T-helper 1 cell treated with Interleukin-12 subunit alpha and Interleukin-12 subunit beta and Interleukin-4 antibody, amounts not matched to agents 30 μg/mL and 1 μg/mL, for 36 hours (primary cell): ENCODE measurements around the gene UTP14A.
"Not testable (repeated sequence)": the region's sequence is repeated elsewhere in the genome, so short reads cannot be mapped to it uniquely, and the experiment has no call there.

Experiments used
- H3K27ac Mint-ChIP-seq: one replicate; pipeline ENCODE4 v1.8.0; 2021; ENCODE audit warnings: mild to moderate bottlenecking, mixed read lengths
- H3K27me3 Mint-ChIP-seq: one replicate; pipeline ENCODE4 v1.8.0; 2021; ENCODE audit warnings: low read depth, mixed read lengths
- H3K36me3 Mint-ChIP-seq: one replicate; pipeline ENCODE4 v1.8.0; 2021; ENCODE audit warnings: low read depth, mixed read lengths
- H3K4me1 Mint-ChIP-seq: one replicate; pipeline ENCODE4 v1.8.0; 2021; ENCODE audit warnings: low read depth, mixed read lengths
- H3K4me3 Mint-ChIP-seq: one replicate; pipeline ENCODE4 v1.8.0; 2021; ENCODE audit warnings: mild to moderate bottlenecking, moderate library complexity, mixed read lengths
- H3K9me3 Mint-ChIP-seq: one replicate; pipeline ENCODE4 v1.8.0; 2021; ENCODE audit warnings: mixed read lengths

The UTP14A gene

GRCh38 chrX:129905787-129906580 lies at the start of gene UTP14A:
Gene UTP14A, plus strand, starts transcription at chrX:129906164. Its CDS starts 47 bp downstream, at chrX:129906211.
- peaks cover 11% of the 10 kb centered on the region for H3K36me3 Mint-ChIP-seq
- peak within 1 kb of the TSS; percentile 98 for H3K4me3 Mint-ChIP-seq
- H3K27ac Mint-ChIP-seq: peak within 1 kb of the TSS; percentile 94
- H3K27me3 Mint-ChIP-seq: no peaks in the 10 kb centered on the region
- no peaks in the 10 kb centered on the region for H3K9me3 Mint-ChIP-seq
- H3K4me1 Mint-ChIP-seq: peaks cover 11% of the 10 kb centered on the region

GRCh38 chrX:129859134-129859533 lies 46.8 kb upstream of the UTP14A start:
- not testable (repeated sequence) for H3K27ac Mint-ChIP-seq, H3K4me1 Mint-ChIP-seq, H3K36me3 Mint-ChIP-seq, H3K9me3 Mint-ChIP-seq, H3K4me3 Mint-ChIP-seq
- peaks cover 20% of the 10 kb centered on the region for H3K27me3 Mint-ChIP-seq

GRCh38 chrX:129866321-129866720 lies 39.6 kb upstream of the UTP14A start:
- not testable (repeated sequence) for H3K9me3 Mint-ChIP-seq, H3K4me3 Mint-ChIP-seq, H3K36me3 Mint-ChIP-seq, H3K27me3 Mint-ChIP-seq, H3K4me1 Mint-ChIP-seq, H3K27ac Mint-ChIP-seq

GRCh38 chrX:129872524-129872923 lies 33.4 kb upstream of the UTP14A start:
- Mint-ChIP-seq H3K4me3 (no peak overlapping the region), H3K36me3 (no peaks in the 10 kb centered on the region), H3K9me3 (no peaks in the 10 kb centered on the region), H3K27ac (no peak overlapping the region), H3K4me1 (no peaks in the 10 kb centered on the region), H3K27me3 (no peaks in the 10 kb centered on the region)

GRCh38 chrX:129875669-129876068 lies 30.3 kb upstream of the UTP14A start:
- Mint-ChIP-seq H3K27ac (no peak overlapping the region), H3K36me3 (no peaks in the 10 kb centered on the region), H3K9me3 (no peaks in the 10 kb centered on the region), H3K4me3 (no peak overlapping the region), H3K4me1 (no peaks in the 10 kb centered on the region), H3K27me3 (no peaks in the 10 kb centered on the region)

GRCh38 chrX:129876771-129877305 lies 29.1 kb upstream of the UTP14A start:
- no peaks in the 10 kb centered on the region for H3K27me3 Mint-ChIP-seq
- H3K4me3 Mint-ChIP-seq: no peak overlapping the region
- no peaks in the 10 kb centered on the region for H3K9me3 Mint-ChIP-seq
- no peak overlapping the region for H3K27ac Mint-ChIP-seq
- no peaks in the 10 kb centered on the region for H3K36me3 Mint-ChIP-seq
- H3K4me1 Mint-ChIP-seq: no peaks in the 10 kb centered on the region

GRCh38 chrX:129877401-129877800 lies 28.6 kb upstream of the UTP14A start:
- Mint-ChIP-seq H3K36me3 (no peaks in the 10 kb centered on the region), H3K4me1 (no peaks in the 10 kb centered on the region), H3K27me3 (no peaks in the 10 kb centered on the region), H3K4me3 (no peak overlapping the region), H3K9me3 (no peaks in the 10 kb centered on the region), H3K27ac (no peak overlapping the region)

GRCh38 chrX:129900054-129900453 lies 5.9 kb upstream of the UTP14A start:
- no peak overlapping the region for H3K27ac Mint-ChIP-seq
- H3K27me3 Mint-ChIP-seq: no peaks in the 10 kb centered on the region
- H3K36me3 Mint-ChIP-seq: no peaks in the 10 kb centered on the region
- H3K4me1 Mint-ChIP-seq: no peaks in the 10 kb centered on the region
- no peak overlapping the region for H3K4me3 Mint-ChIP-seq
- no peaks in the 10 kb centered on the region for H3K9me3 Mint-ChIP-seq

GRCh38 chrX:129908636-129909035 lies 2.7 kb downstream of the UTP14A start:
- H3K4me3 Mint-ChIP-seq: peak overlapping the region; percentile 9
- H3K27ac Mint-ChIP-seq: no peak overlapping the region
- H3K27me3 Mint-ChIP-seq: no peaks in the 10 kb centered on the region
- no peaks in the 10 kb centered on the region for H3K9me3 Mint-ChIP-seq
- peaks cover 13% of the 10 kb centered on the region for H3K4me1 Mint-ChIP-seq
- peaks cover 21% of the 10 kb centered on the region for H3K36me3 Mint-ChIP-seq

- Mint-ChIP-seq H3K36me3 (peaks cover 27% of the 10 kb centered on the region), H3K9me3 (no peaks in the 10 kb centered on the region)
Observed at GRCh38 chrX:129925305-129926092, 19.5 kb downstream of the UTP14A start.

GRCh38 chrX:129930941-129931410 lies 25.0 kb downstream of the UTP14A start:
- H3K4me3 Mint-ChIP-seq: peak overlapping the region; percentile 83
- peaks cover 6% of the 10 kb centered on the region for H3K4me1 Mint-ChIP-seq
- H3K36me3 Mint-ChIP-seq: peaks cover 9% of the 10 kb centered on the region
- H3K9me3 Mint-ChIP-seq: no peaks in the 10 kb centered on the region
- peaks cover 17% of the 10 kb centered on the region for H3K27me3 Mint-ChIP-seq
- peak overlapping the region; percentile 93 for H3K27ac Mint-ChIP-seq

More at GRCh38 chrX:129925305-129926092, 19.5 kb downstream of the UTP14A start:
- Mint-ChIP-seq H3K27me3 (no peaks in the 10 kb centered on the region), H3K4me1 (peaks cover 6% of the 10 kb centered on the region), H3K27ac (no peak overlapping the region), H3K4me3 (no peak overlapping the region)

GRCh38 chrX:129931411-129932015 lies 25.5 kb downstream of the UTP14A start:
- peaks cover 6% of the 10 kb centered on the region for H3K36me3 Mint-ChIP-seq
- peak overlapping the region; percentile 93 for H3K27ac Mint-ChIP-seq
- H3K4me1 Mint-ChIP-seq: peaks cover 4% of the 10 kb centered on the region
- peak overlapping the region; percentile 83 for H3K4me3 Mint-ChIP-seq
- peaks cover 17% of the 10 kb centered on the region for H3K27me3 Mint-ChIP-seq
- H3K9me3 Mint-ChIP-seq: no peaks in the 10 kb centered on the region

GRCh38 chrX:129932016-129932820 lies 26.3 kb downstream of the UTP14A start:
- peak overlapping the region; percentile 67 for H3K27ac Mint-ChIP-seq
- no peaks in the 10 kb centered on the region for H3K9me3 Mint-ChIP-seq
- H3K4me1 Mint-ChIP-seq: peaks cover 4% of the 10 kb centered on the region
- H3K36me3 Mint-ChIP-seq: peaks cover 4% of the 10 kb centered on the region
- H3K27me3 Mint-ChIP-seq: peaks cover 23% of the 10 kb centered on the region
- H3K4me3 Mint-ChIP-seq: peak overlapping the region; percentile 79
